ENCODE results near the gene CUEDC2.

The CUEDC2 gene

GRCh38 chr10:102444851-102445250 lies 12.5 kb upstream of the CUEDC2 start:
- TF ChIP-seq CTCF (IDR thresholded peaks at IDR 0.05; ENCODE audit: extremely low read depth, missing control alignments): no peak
- DNase-seq (ENCODE audit: low spot score): no peak

- DNase-seq (ENCODE audit: low spot score): no peak
- no peak for TF ChIP-seq CTCF (IDR thresholded peaks at IDR 0.05; ENCODE audit: extremely low read depth, missing control alignments)
These were observed 6.0 kb upstream of the CUEDC2 start for GRCh38 chr10:102438374-102438773.

- DNase-seq (ENCODE audit: low spot score): no peak
- no peak for TF ChIP-seq CTCF (IDR thresholded peaks at IDR 0.05; ENCODE audit: extremely low read depth, missing control alignments)
These were observed 5.1 kb upstream of the CUEDC2 start for GRCh38 chr10:102437515-102437914.

GRCh38 chr10:102436312-102436711 lies 3.9 kb upstream of the CUEDC2 start:
- no peak for TF ChIP-seq CTCF (IDR thresholded peaks at IDR 0.05; ENCODE audit: extremely low read depth, missing control alignments)

GRCh38 chr10:102435529-102436233 lies 3.3 kb upstream of the CUEDC2 start:
- TF ChIP-seq CTCF (IDR thresholded peaks at IDR 0.05; ENCODE audit: extremely low read depth, missing control alignments): no peak
- DNase-seq (ENCODE audit: low spot score): no peak

More at GRCh38 chr10:102436312-102436711, 3.9 kb upstream of the CUEDC2 start:
- no peak for DNase-seq (ENCODE audit: low spot score)

GRCh38 chr10:102435133-102435497 lies 2.7 kb upstream of the CUEDC2 start:
- no peak for TF ChIP-seq CTCF (IDR thresholded peaks at IDR 0.05; ENCODE audit: extremely low read depth, missing control alignments)
- DNase-seq (ENCODE audit: low spot score): no peak

GRCh38 chr10:102434394-102435132 lies 2.2 kb upstream of the CUEDC2 start:
- no peak for DNase-seq (ENCODE audit: low spot score)
- TF ChIP-seq CTCF (IDR thresholded peaks at IDR 0.05; ENCODE audit: extremely low read depth, missing control alignments): no peak

Data from GM20000 (cell line).